HG03139 (cell line): ENCODE data around the gene FYB1.

Source experiments
- ATAC-seq: cut with Tn5 transposase; IDR thresholded peaks from one replicate; pipeline ENCODE4 v1.9.1; 2021; ENCODE audit not compliant: unreplicated experiment

FYB1 gene

GRCh38 chr5:39131210-39132127 lies 87.9 kb downstream of the FYB1 start:
- no peak for ATAC-seq

- no peak for ATAC-seq
Measured at GRCh38 chr5:39130716-39131115, 88.6 kb downstream of the FYB1 start.

- no peak for ATAC-seq
Measured at GRCh38 chr5:39121922-39122321, 97.4 kb downstream of the FYB1 start.

GRCh38 chr5:39121315-39121714 lies 98.0 kb downstream of the FYB1 start:
- no peak for ATAC-seq

GRCh38 chr5:39120052-39120420 lies 99.3 kb downstream of the FYB1 start:
- ATAC-seq: no peak

- no peak for ATAC-seq
Measured at GRCh38 chr5:39119404-39120051, 99.8 kb downstream of the FYB1 start.

GRCh38 chr5:39118638-39119037 lies 100.7 kb downstream of the FYB1 start:
- no peak for ATAC-seq

- no peak for ATAC-seq
Measured at GRCh38 chr5:39117401-39117800, 102.0 kb downstream of the FYB1 start.

- ATAC-seq: no peak
Measured at GRCh38 chr5:39116344-39117170, 102.8 kb downstream of the FYB1 start.

- no peak for ATAC-seq
Measured at GRCh38 chr5:39115644-39116343, 103.6 kb downstream of the FYB1 start.

GRCh38 chr5:39114155-39114554 lies 105.2 kb downstream of the FYB1 start:
- ATAC-seq: no peak

GRCh38 chr5:39113354-39113953 lies 105.9 kb downstream of the FYB1 start:
- no peak for ATAC-seq

GRCh38 chr5:39109606-39110005 lies 109.8 kb downstream of the FYB1 start:
- ATAC-seq: no peak

- ATAC-seq: no peak
Measured at GRCh38 chr5:39108987-39109386, 110.4 kb downstream of the FYB1 start.

- ATAC-seq: no peak
Measured at GRCh38 chr5:39107350-39107749, 112.0 kb downstream of the FYB1 start.

- no peak for ATAC-seq
Measured at GRCh38 chr5:39106322-39106721, 113.0 kb downstream of the FYB1 start.

- no peak for ATAC-seq
Measured at GRCh38 chr5:39104221-39104620, 115.1 kb downstream of the FYB1 start.

- no peak for ATAC-seq
Measured at GRCh38 chr5:39102684-39103155, 116.6 kb downstream of the FYB1 start.

- ATAC-seq: no peak
Measured at GRCh38 chr5:39100851-39101396, 118.4 kb downstream of the FYB1 start.

- no peak for ATAC-seq
Measured at GRCh38 chr5:39100301-39100850, 119.0 kb downstream of the FYB1 start.
